PC-9 (cell line): ENCODE measurements around the gene PLEKHB1. TPM values are rescaled to one million over a fixed set of nuclear protein-coding genes. Genes with fewer than 3 reads are reported as not detected.

Experiments
- BruUV-seq: library from RNA; stranded (reverse); fragments of 400-500 nt; replicated peaks from 2 replicates; lab custom pipeline; 2021; lab: Mats Ljungman, UMichigan
- CTCF ChIA-PET: fragments of 300-600 bp; sonication (Branson Sonifier 250); formaldehyde crosslinking; loops from one replicate; lab custom pipeline; 2022; ENCODE audit warnings: antibody characterized with exemption; lab: Charles Lee
- POLR2A ChIA-PET: fragments of 300-600 bp; sonication (Branson Sonifier 250); formaldehyde crosslinking; loops from one replicate; lab custom pipeline; 2022; ENCODE audit warnings: antibody characterized with exemption; ENCODE audit not compliant: unreplicated experiment; lab: Charles Lee
- DNase-seq, 2 experiments: peaks; one replicate each; pipeline versions ENCODE4 v3.0.0 to v3.0.0-alpha.2; 2015 to 2022; ENCODE audit warnings: mixed read lengths in 1 of 2
- H2AFZ ChIP-seq: fragments of 200-600 bp; sonication (generic); 2 replicates; pipeline ENCODE4 v1.8.1; 2017; ENCODE audit warnings: antibody characterized with exemption
- H3F3A ChIP-seq: fragments of 200-600 bp; sonication (generic); 2 replicates; pipeline ENCODE4 v1.8.1; 2017; ENCODE audit warnings: antibody characterized with exemption, mild to moderate bottlenecking, low read depth; ENCODE audit not compliant: insufficient read depth
- H3K27ac ChIP-seq: fragments of 200-600 bp; sonication (generic); 2 replicates; pipeline ENCODE4 v1.6.1; 2016; ENCODE audit warnings: mixed run types
- H3K27me3 ChIP-seq: fragments of 200-600 bp; sonication (generic); 2 replicates; pipeline ENCODE4 v1.6.1; 2016; ENCODE audit warnings: low read depth, mixed run types; ENCODE audit not compliant: insufficient read depth
- H3K36me3 ChIP-seq: fragments of 200-600 bp; sonication (generic); 2 replicates; pipeline ENCODE4 v1.6.1; 2016; ENCODE audit warnings: low read depth, mixed run types
- H3K4me1 ChIP-seq: fragments of 200-600 bp; sonication (generic); replicated peaks from 2 replicates; pipeline ENCODE4 v1.6.1; 2016; ENCODE audit warnings: mixed run types; ENCODE audit not compliant: insufficient read depth
- H3K4me2 ChIP-seq: fragments of 200-600 bp; sonication (generic); 2 replicates; pipeline ENCODE4 v1.6.1; 2017; ENCODE audit warnings: mixed run types
- H3K4me3 ChIP-seq: fragments of 200-600 bp; sonication (generic); 2 replicates; pipeline ENCODE4 v1.6.1; 2016; ENCODE audit warnings: mixed run types
- H3K79me2 ChIP-seq: fragments of 200-600 bp; sonication (generic); 2 replicates; pipeline ENCODE4 v1.6.1; 2017; ENCODE audit warnings: low read depth, mixed run types
- H3K9me2 ChIP-seq: fragments of 200-600 bp; sonication (generic); 2 replicates; pipeline ENCODE4 v1.8.1; 2017; ENCODE audit warnings: mild to moderate bottlenecking; ENCODE audit not compliant: insufficient read depth
- H3K9me3 ChIP-seq: fragments of 200-600 bp; sonication (generic); 2 replicates; pipeline ENCODE4 v1.8.1; 2016; ENCODE audit warnings: low read depth; ENCODE audit not compliant: insufficient read depth
- H4K20me1 ChIP-seq: fragments of 200-600 bp; sonication (generic); 2 replicates; pipeline ENCODE4 v1.8.1; 2017; ENCODE audit not compliant: insufficient read depth
- EZH2 ChIP-seq: fragments of 200-600 bp; sonication (generic); IDR thresholded peaks from 2 replicates; pipeline ENCODE4 v1.8.0; 2017; ENCODE audit warnings: antibody characterized with exemption, low read depth
- intact Hi-C: fragments of 100-400 bp; cut with micrococcal nuclease; formaldehyde crosslinking; loops from one replicate; pipeline ENCODE4 v1.10.0; 2022; ENCODE audit not compliant: unreplicated experiment
- total RNA-seq: library from RNA; stranded (reverse); gene quantifications from 2 replicates; pipeline ENCODE4 v1.2.3, GENCODE V29; 2021
- TF ChIP-seq, protein P1 (sequence below): fragments of 200-600 bp; sonication (generic); conservative IDR thresholded peaks from 2 replicates; pipeline ENCODE4 v1.6.1; 2017; ENCODE audit warnings: mixed run types, antibody characterized with exemption, mild to moderate bottlenecking, moderate library complexity

The PLEKHB1 gene
- total RNA-seq, 1 experiment from 2014 or later: 29.1 TPM

DNA sequence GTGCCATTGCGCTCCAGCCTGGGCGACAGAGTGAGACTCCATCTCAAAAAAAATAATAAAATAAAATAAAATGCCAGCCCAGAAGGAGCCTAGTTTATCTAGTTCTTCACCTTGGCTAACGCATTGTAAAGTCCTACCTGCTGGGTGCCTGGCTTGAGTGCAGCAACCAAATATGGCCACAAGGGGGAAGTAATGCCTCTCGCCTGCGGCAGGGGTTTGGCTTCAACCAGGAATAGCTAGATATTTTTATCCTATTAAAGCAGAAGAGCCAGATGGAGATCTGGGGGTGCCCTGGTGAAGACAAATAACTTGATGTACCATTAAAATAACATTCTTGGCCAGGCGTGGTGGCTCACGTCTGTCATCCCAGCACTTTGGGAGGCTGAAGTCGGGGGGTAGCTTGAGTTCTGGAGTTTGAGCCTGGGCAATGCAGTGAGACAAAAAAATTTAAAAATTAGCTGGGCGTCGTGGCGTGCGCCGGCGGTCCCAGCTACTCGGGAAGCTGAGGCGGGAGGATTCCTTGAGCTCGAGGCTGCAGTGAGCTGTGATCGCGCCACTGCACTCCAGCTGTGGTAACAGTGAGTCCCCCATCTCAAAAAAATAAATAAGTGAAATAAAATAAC, 20.6 kb upstream of the PLEKHB1 start:
- 0 out of 2 replicates have a peak overlapping the region, but pooled peaks have one; percentile 32 for H2AFZ ChIP-seq
- 0 out of 2 replicates have a peak, but pooled peaks cover 4% of the 10 kb centered on the region for H3K4me1 ChIP-seq
- intact Hi-C loops: loop anchor here (1.0 to 2.0 kb wide), 3 partner anchors 35 to 305 kb away; no protein-coding TSS in a partner anchor
- H3K9me3 ChIP-seq: no peaks in the 10 kb centered on the region
- no peaks in the 10 kb centered on the region for H3K36me3 ChIP-seq
- H3K27ac ChIP-seq: no peak overlapping the region
- no TSS peak for BruUV-seq
- no peaks in the 10 kb centered on the region for H3K79me2 ChIP-seq
- no peak overlapping the region; the same call in 1 of the 2 replicates for H3K4me3 ChIP-seq
- 0 out of 2 replicates have a peak, but pooled peaks cover 3% of the 10 kb centered on the region for H3K27me3 ChIP-seq
- H4K20me1 ChIP-seq: no peaks in the 10 kb centered on the region
- CTCF ChIA-PET: interaction anchor here (0.5 to 2.2 kb wide), 15 partner anchors 9 to 841 kb away, joined by 3 to 59 read pairs (median 5); partner anchors contain the start of gene FAM168A
- POLR2A ChIA-PET: interaction anchor here (0.6 to 0.7 kb wide), 4 partner anchors 207 to 746 kb away, joined by 3 to 8 read pairs (median 3); no protein-coding TSS in a partner anchor
- DNase-seq: peak; percentile 71 to 84
- peak overlapping the region; percentile 68 for H3K4me2 ChIP-seq
- H3K9me2 ChIP-seq: no peaks in the 10 kb centered on the region
- TF ChIP-seq, protein P1, sequence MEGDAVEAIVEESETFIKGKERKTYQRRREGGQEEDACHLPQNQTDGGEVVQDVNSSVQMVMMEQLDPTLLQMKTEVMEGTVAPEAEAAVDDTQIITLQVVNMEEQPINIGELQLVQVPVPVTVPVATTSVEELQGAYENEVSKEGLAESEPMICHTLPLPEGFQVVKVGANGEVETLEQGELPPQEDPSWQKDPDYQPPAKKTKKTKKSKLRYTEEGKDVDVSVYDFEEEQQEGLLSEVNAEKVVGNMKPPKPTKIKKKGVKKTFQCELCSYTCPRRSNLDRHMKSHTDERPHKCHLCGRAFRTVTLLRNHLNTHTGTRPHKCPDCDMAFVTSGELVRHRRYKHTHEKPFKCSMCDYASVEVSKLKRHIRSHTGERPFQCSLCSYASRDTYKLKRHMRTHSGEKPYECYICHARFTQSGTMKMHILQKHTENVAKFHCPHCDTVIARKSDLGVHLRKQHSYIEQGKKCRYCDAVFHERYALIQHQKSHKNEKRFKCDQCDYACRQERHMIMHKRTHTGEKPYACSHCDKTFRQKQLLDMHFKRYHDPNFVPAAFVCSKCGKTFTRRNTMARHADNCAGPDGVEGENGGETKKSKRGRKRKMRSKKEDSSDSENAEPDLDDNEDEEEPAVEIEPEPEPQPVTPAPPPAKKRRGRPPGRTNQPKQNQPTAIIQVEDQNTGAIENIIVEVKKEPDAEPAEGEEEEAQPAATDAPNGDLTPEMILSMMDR: peak; percentile 96
- no peak for TF ChIP-seq EZH2
- no peaks in the 10 kb centered on the region for H3F3A ChIP-seq

- Histone ChIP-seq H2AFZ (no peak overlapping the region), H3K4me1 (0 out of 2 replicates have a peak, but pooled peaks cover 4% of the 10 kb centered on the region), H3K9me3 (no peaks in the 10 kb centered on the region), H3K4me2 (no peak overlapping the region), H3K79me2 (no peaks in the 10 kb centered on the region), H3K27me3 (0 out of 2 replicates have a peak, but pooled peaks cover under 1% of the 10 kb centered on the region), H3K4me3 (no peak overlapping the region), H4K20me1 (no peaks in the 10 kb centered on the region), H3F3A (no peaks in the 10 kb centered on the region), H3K27ac (no peak overlapping the region), H3K36me3 (no peaks in the 10 kb centered on the region), H3K9me2 (no peaks in the 10 kb centered on the region)
- intact Hi-C loops: no loop called here
- ChIA-PET CTCF (interaction anchor here (0.6 kb wide), 1 partner anchor 11 kb away, joined by 3 read pairs; no protein-coding TSS in a partner anchor), POLR2A (no interaction called here)
- no TSS peak for BruUV-seq
- DNase-seq: no peak
- TF ChIP-seq, protein P1: no peak
- TF ChIP-seq EZH2: no peak
These were observed 16.5 kb upstream of the PLEKHB1 start for GRCh38 chr11:73629907-73630306.

DNA sequence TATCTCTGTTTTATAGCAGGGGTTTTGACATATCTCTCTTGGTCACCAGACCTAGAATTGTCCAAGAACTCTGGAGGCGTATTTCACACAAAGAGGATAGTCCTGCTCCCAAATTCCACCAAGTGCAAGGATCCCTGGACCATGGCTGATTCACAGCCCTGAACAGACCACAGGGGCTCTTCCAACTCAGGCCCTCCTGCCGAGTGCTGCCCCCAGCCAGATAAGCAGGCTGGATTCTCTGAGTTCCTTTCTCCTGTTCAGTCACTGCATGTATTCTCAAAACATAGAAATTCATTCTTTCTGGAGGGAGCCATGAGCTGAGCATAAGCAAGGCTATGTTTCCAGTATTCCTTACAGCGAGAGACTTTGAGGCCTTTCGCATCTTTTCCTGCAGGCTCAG, 13.4 kb upstream of the PLEKHB1 start:
- CTCF ChIA-PET: no interaction called here
- POLR2A ChIA-PET: no interaction called here
- no peak for TF ChIP-seq EZH2
- Histone ChIP-seq H2AFZ (no peak overlapping the region), H3K4me3 (no peak overlapping the region), H3F3A (no peaks in the 10 kb centered on the region), H3K4me1 (no peaks in the 10 kb centered on the region), H3K4me2 (no peak overlapping the region), H4K20me1 (no peaks in the 10 kb centered on the region), H3K27me3 (no peaks in the 10 kb centered on the region), H3K36me3 (no peaks in the 10 kb centered on the region), H3K79me2 (no peaks in the 10 kb centered on the region), H3K9me3 (no peaks in the 10 kb centered on the region), H3K27ac (no peak overlapping the region), H3K9me2 (no peaks in the 10 kb centered on the region)
- DNase-seq: no peak
- intact Hi-C loops: no loop called here
- no TSS peak for BruUV-seq
